ENCODE measurements around the gene PPM1J.
"Not testable (repeated sequence)": the region's sequence is repeated elsewhere in the genome, so short reads cannot be mapped to it uniquely, and the experiment has no call there.

PPM1J gene

DNA sequence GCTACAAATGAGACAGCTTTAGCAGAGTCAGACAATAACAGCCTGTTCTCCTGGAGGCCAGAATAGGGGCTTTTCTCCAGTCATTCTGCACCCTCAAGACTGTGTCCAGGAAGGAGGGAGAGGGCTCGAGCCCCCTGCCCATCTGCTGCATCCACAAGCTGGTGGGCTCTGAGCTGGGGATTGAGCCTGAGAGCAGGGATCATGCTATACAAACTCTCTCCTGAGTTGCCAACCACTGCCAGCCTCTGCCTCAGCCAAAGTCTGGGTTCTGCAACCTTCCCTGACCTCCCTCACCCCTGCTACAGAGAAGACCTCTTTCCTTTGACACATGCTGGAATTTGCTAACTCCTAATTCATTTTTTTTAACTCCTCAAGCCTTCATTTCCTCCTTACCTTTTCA lies 14.8 kb upstream of the PPM1J start:
- DNase-seq (ENCODE audit: low read depth, low spot score) = no peak

DNA sequence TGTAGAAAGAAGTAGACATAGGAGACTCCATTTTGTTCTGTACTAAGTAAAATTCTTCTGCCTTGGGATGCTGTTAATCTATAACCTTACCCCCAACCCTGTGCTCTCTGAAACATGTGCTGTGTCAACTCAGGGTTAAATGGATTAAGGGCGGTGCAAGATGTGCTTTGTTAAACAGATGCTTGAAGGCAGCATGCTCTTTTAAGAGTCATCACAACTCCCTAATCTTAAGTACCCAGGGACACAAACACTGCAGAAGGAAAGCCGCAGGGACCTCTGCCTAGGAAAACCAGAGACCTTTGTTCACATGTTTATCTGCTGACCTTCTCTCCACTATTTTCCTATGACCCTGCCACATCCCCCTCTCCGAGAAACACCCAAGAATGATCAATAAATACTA lies 13.9 kb upstream of the PPM1J start:
- DNase-seq (ENCODE audit: low read depth, low spot score); in situ Hi-C loops (cut with HindIII; ENCODE audit: low sequenced_read_pairs); H3K4me3 ChIP-seq (ENCODE audit: low read depth, low read length): not testable (repeated sequence)

More for the DNA sequence above, 14.8 kb upstream of the PPM1J start:
- TF ChIP-seq, protein P1, sequence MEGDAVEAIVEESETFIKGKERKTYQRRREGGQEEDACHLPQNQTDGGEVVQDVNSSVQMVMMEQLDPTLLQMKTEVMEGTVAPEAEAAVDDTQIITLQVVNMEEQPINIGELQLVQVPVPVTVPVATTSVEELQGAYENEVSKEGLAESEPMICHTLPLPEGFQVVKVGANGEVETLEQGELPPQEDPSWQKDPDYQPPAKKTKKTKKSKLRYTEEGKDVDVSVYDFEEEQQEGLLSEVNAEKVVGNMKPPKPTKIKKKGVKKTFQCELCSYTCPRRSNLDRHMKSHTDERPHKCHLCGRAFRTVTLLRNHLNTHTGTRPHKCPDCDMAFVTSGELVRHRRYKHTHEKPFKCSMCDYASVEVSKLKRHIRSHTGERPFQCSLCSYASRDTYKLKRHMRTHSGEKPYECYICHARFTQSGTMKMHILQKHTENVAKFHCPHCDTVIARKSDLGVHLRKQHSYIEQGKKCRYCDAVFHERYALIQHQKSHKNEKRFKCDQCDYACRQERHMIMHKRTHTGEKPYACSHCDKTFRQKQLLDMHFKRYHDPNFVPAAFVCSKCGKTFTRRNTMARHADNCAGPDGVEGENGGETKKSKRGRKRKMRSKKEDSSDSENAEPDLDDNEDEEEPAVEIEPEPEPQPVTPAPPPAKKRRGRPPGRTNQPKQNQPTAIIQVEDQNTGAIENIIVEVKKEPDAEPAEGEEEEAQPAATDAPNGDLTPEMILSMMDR (IDR thresholded peaks at IDR 0.05; ENCODE audit: low read depth, low read length) = no peak
- in situ Hi-C loops (cut with HindIII; ENCODE audit: low sequenced_read_pairs) = no loop called here
- no peak overlapping the region for H3K4me3 ChIP-seq (ENCODE audit: low read depth, low read length)

DNA sequence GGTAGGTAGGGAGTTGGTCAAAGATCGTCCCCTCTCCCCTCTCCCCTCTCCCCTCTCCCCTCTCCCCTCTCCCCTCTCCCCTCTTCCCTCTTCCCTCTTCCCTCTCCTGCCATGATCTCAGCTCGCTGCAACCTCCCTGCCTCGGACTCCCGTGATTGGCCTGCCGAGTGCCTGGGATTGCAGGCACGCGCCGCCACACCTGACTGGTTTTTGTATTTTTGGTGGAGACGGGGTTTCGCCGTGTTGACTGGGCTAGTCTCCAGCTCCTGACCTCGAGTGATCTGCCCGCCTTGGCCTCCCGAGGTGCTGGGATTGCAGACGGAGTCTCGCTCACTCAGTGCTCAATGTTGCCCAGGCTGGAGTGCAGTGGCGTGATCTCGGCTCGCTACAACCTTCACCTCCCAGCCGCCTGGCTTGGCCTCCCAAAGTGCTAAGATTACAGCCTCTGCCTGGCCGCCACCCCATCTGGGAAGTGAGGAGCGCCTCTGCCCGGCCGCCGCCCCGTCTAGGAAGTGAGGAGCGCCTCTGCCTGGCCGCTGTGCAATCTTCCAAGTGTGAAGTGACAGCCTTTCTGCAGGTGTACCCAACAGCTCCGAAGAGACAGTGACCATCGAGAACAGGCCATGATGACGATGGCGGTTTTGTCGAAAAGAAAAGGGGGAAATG lies 13.3 kb upstream of the PPM1J start:
- in situ Hi-C loops (cut with HindIII; ENCODE audit: low sequenced_read_pairs); DNase-seq (ENCODE audit: low read depth, low spot score); H3K4me3 ChIP-seq (ENCODE audit: low read depth, low read length): not testable (repeated sequence)

DNA sequence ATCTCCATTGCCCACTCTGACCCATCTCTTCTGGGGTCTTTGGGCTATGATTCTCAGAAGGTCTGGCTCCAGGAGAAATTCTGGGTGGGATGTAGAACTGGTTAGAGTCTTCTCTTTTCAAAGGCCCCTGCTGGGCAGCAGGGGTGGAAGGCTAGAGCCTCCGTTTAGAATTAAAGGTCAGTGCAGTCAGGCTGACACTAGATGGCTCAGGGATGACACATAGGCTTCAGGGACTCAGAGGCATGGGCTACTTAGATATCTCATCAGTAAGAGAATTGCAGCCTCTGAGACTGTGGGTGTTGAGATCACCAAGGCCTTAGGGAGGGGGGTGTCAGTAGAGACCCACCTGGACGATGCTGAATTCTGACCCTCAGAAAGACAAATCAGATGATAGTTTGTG lies 12.6 kb upstream of the PPM1J start:
- no peak overlapping the region for H3K4me3 ChIP-seq (ENCODE audit: low read depth, low read length)
- in situ Hi-C loops (cut with HindIII; ENCODE audit: low sequenced_read_pairs) = no loop called here
- TF ChIP-seq, protein P1 (IDR thresholded peaks at IDR 0.05; ENCODE audit: low read depth, low read length) = no peak
- no peak for DNase-seq (ENCODE audit: low read depth, low spot score)

DNA sequence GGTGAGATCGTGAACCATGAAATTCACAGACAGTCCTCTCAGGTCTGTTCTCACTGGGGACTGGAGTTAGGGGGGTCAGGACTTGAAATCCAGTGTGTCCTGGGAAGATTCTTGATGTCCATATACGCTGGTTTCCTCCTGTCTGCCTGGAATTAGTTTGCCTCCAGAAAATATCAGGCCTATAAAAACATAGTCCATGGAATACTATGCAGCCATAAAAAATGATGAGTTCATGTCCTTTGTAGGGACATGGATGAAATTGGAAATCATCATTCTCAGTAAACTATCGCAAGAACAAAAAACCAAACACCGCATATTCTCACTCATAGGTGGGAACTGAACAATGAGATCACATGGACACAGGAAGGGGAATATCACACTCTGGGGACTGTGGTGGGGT lies 9.1 kb upstream of the PPM1J start:
- H3K4me3 ChIP-seq (ENCODE audit: low read depth, low read length); in situ Hi-C loops (cut with HindIII; ENCODE audit: low sequenced_read_pairs); DNase-seq (ENCODE audit: low read depth, low spot score): not testable (repeated sequence)

DNA sequence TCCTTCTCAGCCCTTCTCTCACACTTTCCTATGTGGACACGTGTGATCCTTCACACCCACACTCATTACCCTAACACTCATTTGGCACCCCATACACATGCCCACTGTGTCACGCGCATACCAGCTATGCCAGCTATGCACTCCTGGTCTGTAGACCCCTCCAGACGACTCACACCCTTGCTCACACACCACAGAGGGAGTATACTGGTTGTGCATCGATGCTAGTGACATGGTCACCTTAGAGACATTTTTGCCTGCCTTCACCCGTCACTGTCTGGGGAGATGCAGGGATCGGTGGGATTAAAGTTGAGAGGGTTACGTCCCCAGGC lies 8.3 kb upstream of the PPM1J start:
- TF ChIP-seq, protein P1 (IDR thresholded peaks at IDR 0.05; ENCODE audit: low read depth, low read length) = no peak
- no peak for DNase-seq (ENCODE audit: low read depth, low spot score)
- in situ Hi-C loops (cut with HindIII; ENCODE audit: low sequenced_read_pairs) = no loop called here
- H3K4me3 ChIP-seq (ENCODE audit: low read depth, low read length) = no peak overlapping the region

DNA sequence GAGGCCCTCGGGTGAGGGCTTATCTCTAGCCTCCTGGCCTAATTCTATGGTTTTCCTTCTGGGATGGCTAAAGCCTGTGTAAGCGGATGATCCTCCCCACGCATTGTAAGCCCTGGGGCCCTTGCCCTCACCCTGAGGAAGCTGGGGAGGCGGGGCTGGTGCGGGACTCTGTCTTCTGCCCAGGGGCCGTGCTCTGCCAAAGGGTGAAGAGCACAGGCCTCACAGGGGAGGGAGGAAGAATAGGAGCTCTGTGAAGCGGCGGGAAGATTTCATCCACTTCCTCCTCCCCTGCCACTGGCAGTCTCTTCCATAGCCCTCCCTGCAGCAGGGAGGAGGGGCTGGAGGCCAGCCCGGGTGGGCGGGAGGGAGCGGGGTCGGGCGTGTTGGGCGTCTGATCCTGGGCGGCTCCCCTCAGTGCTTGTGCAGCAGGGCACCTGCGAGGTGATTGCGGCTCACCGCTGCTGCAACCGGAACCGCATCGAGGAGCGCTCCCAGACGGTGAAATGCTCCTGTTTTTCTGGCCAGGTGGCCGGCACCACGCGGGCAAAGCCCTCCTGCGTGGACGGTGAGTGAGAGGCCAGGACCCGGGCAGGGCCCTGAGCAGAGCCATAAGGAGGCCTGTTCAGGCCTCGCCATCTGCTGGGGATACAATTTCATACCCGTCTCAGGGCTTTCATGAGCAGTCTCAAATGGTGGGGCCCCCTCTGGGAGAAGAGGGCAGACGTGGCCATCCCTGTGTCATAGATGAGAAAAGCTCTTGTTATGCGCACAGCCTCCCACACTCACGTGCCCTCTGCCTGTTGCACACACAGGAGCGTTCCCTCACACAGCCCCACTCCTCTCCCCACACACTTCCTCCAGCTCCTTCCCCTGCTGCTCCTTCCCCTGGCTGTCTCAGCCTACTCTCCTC lies 7.7 kb upstream of the PPM1J start:
- H3K4me3 ChIP-seq (ENCODE audit: low read depth, low read length) = no peak overlapping the region
- TF ChIP-seq, protein P1 (IDR thresholded peaks at IDR 0.05; ENCODE audit: low read depth, low read length) = no peak
- DNase-seq (ENCODE audit: low read depth, low spot score) = no peak
- in situ Hi-C loops (cut with HindIII; ENCODE audit: low sequenced_read_pairs) = no loop called here

DNA sequence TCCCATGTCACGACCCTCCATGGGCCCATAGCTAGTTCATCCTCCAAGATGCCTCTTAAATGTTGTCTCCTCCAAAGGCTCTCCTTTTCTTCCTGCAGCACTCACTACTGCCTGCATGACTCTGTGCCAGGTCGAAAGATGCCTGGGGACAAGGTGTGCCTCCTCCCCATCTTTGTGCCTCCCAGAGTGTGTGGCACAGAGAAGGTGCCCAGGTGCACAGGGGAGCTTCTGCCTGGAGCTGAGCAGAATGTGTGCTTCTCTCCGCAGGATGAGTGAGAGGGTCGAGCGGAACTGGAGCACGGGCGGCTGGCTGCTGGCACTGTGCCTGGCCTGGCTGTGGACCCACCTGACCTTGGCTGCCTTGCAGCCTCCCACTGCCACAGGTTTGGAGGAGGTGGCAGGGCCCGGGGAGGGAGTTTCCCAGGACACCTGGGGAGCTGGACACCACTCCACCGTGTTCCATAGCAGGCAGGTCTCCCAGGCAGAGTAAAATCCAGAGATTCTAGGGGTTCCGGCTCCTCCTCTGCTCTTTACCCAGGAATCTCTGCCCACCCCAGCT lies 6.9 kb upstream of the PPM1J start:
- in situ Hi-C loops (cut with HindIII; ENCODE audit: low sequenced_read_pairs) = no loop called here
- TF ChIP-seq, protein P1 (IDR thresholded peaks at IDR 0.05; ENCODE audit: low read depth, low read length) = no peak
- no peak overlapping the region for H3K4me3 ChIP-seq (ENCODE audit: low read depth, low read length)
- no peak for DNase-seq (ENCODE audit: low read depth, low spot score)

DNA sequence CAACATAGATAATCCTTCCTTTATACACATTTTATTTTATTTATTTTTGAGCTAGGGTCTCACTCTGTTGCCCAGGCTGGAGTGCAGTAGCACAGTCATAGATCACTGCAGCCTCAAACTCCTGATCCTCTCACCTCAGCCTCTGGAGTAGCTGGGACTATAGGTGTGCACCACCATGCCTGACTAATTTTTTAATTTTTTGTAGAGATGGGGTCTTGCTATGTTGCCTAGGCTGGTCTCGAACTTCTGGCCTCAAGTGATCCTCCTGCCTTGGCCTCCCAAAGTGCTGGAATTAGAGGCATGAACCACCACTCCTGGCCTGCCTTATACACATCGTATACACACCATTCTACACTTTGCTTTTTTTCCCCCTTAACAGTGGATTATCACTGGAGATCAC lies 6.2 kb upstream of the PPM1J start:
- H3K4me3 ChIP-seq (ENCODE audit: low read depth, low read length); in situ Hi-C loops (cut with HindIII; ENCODE audit: low sequenced_read_pairs); DNase-seq (ENCODE audit: low read depth, low spot score): not testable (repeated sequence)
